Loucy (cell line): ENCODE results near the gene WNT5A.

ENCODE experiments used
- H2AFZ ChIP-seq: fragments of 200-600 bp; sonication (generic); 2 replicates; pipeline ENCODE4 v1.6.0; 2016; ENCODE audit warnings: antibody characterized with exemption, mild to moderate bottlenecking, low read length, moderate library complexity
- H3F3A ChIP-seq: fragments of 200-600 bp; 2 replicates; pipeline ENCODE4 v1.6.0; 2016; ENCODE audit warnings: antibody characterized with exemption, low read depth, mild to moderate bottlenecking
- H3K27me3 ChIP-seq: fragments of 200-600 bp; sonication (generic); 2 replicates; pipeline ENCODE4 v1.6.1; 2014; ENCODE audit warnings: low read length, mild to moderate bottlenecking; ENCODE audit not compliant: insufficient read depth, poor library complexity, severe bottlenecking
- H3K36me3 ChIP-seq: fragments of 200-600 bp; sonication (generic); 2 replicates; pipeline ENCODE4 v1.6.1; 2016; ENCODE audit warnings: low read length; ENCODE audit not compliant: insufficient read depth
- H3K4me1 ChIP-seq: fragments of 200-600 bp; sonication (generic); 2 replicates; pipeline ENCODE4 v1.5.1; 2014; ENCODE audit warnings: low read length, mild to moderate bottlenecking; ENCODE audit not compliant: insufficient read depth, poor library complexity, severe bottlenecking
- H3K4me2 ChIP-seq: fragments of 200-600 bp; sonication (generic); 2 replicates; pipeline ENCODE4 v1.6.0; 2014; ENCODE audit warnings: antibody characterized with exemption, low read length, low read depth, mild to moderate bottlenecking; ENCODE audit not compliant: poor library complexity, severe bottlenecking
- H3K4me3 ChIP-seq: fragments of 200-600 bp; sonication (generic); 2 replicates; pipeline ENCODE4 v1.5.1; 2014; ENCODE audit warnings: low read length, mild to moderate bottlenecking, mixed read lengths; ENCODE audit not compliant: poor library complexity, severe bottlenecking
- H3K79me2 ChIP-seq: fragments of 200-600 bp; sonication (generic); 2 replicates; pipeline ENCODE4 v1.6.1; 2014; ENCODE audit warnings: low read length; ENCODE audit not compliant: insufficient read depth
- H3K9ac ChIP-seq: fragments of 200-600 bp; sonication (generic); 2 replicates; pipeline ENCODE4 v1.6.0; 2014; ENCODE audit warnings: mild to moderate bottlenecking, low read depth, low read length, moderate library complexity; ENCODE audit not compliant: poor library complexity, severe bottlenecking
- H3K9me2 ChIP-seq: fragments of 200-600 bp; sonication (generic); replicated peaks from 2 replicates; pipeline ENCODE4 v1.6.1; 2016; ENCODE audit warnings: low read depth, low read length, mixed read lengths
- H3K9me3 ChIP-seq: fragments of 200-600 bp; sonication (generic); 2 replicates; pipeline ENCODE4 v1.6.1; 2014; ENCODE audit warnings: mild to moderate bottlenecking, antibody characterized with exemption, low read length, low read depth; ENCODE audit not compliant: insufficient read depth
- H4K20me1 ChIP-seq: fragments of 200-600 bp; sonication (generic); 2 replicates; pipeline ENCODE4 v1.6.0; 2014; ENCODE audit warnings: antibody characterized with exemption, low read length, mild to moderate bottlenecking; ENCODE audit not compliant: insufficient read depth, poor library complexity, severe bottlenecking
- CTCF ChIP-seq: fragments of 200-600 bp; sonication (generic); conservative IDR thresholded peaks from 2 replicates; pipeline ENCODE4 v1.5.1; 2014; ENCODE audit warnings: mild to moderate bottlenecking, antibody characterized with exemption, low read length
- EZH2phosphoT487 ChIP-seq: fragments of 200-600 bp; IDR thresholded peaks from 2 replicates; pipeline ENCODE4 v1.6.1; 2018; ENCODE audit warnings: antibody characterized with exemption, mild to moderate bottlenecking, moderate library complexity, borderline replicate concordance

WNT5A gene

DNA sequence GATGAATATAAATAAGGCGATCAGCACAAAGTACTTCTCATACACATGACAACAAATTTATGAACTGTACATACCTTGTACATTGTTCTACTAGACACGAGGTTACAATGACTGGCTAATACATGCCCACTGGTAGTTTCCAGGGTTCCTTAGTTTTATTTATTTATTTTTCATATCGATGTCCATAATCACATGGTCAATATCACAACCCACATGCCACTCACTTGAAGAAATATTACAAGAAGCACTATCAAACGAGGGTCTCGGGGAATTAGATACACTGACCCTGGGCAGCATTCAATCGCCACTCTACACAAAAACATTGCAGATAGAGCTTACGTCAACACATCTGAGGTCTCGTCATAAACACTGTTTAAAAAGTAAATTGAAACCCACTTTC, 21.2 kb upstream of the WNT5A start:
- Histone ChIP-seq H4K20me1 (no peaks in the 10 kb centered on the region), H3K9me2 (no peaks in the 10 kb centered on the region), H3K27me3 (no peaks in the 10 kb centered on the region), H3K4me1 (peaks cover 3% of the 10 kb centered on the region), H2AFZ (no peak overlapping the region), H3F3A (no peaks in the 10 kb centered on the region), H3K36me3 (no peaks in the 10 kb centered on the region), H3K79me2 (no peaks in the 10 kb centered on the region), H3K9ac (no peak overlapping the region), H3K4me2 (no peak overlapping the region), H3K4me3 (no peak overlapping the region), H3K9me3 (no peaks in the 10 kb centered on the region)
- TF ChIP-seq CTCF, result no peak

DNA sequence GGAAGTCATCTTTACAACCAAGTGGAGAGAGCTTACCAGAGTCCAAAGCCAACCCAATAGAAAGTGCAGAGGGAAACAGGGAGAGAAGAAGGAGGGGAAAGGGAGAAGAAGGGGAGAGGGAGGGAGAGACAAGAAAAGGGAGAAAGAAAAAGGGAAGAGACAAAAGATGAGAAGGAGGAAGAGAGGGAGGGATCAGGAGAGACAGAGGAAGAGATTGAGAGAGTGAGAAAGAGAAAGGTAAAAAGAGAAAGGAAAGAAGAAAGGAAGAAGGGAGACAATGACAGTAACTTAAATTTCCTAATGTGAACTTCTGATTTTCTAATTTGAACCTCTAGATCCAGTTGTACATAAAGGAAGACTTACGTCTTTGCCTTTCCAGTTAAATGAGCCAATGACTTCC, 20.7 kb upstream of the WNT5A start:
- H3K4me1 ChIP-seq, result peaks cover 3% of the 10 kb centered on the region
- no peak overlapping the region for H3K9ac ChIP-seq
- H3K9me2 ChIP-seq, result no peaks in the 10 kb centered on the region
- H3K36me3 ChIP-seq, result no peaks in the 10 kb centered on the region
- H3K79me2 ChIP-seq, result no peaks in the 10 kb centered on the region
- H3K9me3 ChIP-seq, result no peaks in the 10 kb centered on the region
- TF ChIP-seq CTCF, result no peak
- no peak for TF ChIP-seq EZH2phosphoT487
- H3K4me2 ChIP-seq, result no peak overlapping the region
- H2AFZ ChIP-seq, result no peak overlapping the region
- no peaks in the 10 kb centered on the region for H4K20me1 ChIP-seq
- H3K4me3 ChIP-seq, result no peak overlapping the region
- H3F3A ChIP-seq, result no peaks in the 10 kb centered on the region
- H3K27me3 ChIP-seq, result no peaks in the 10 kb centered on the region

DNA sequence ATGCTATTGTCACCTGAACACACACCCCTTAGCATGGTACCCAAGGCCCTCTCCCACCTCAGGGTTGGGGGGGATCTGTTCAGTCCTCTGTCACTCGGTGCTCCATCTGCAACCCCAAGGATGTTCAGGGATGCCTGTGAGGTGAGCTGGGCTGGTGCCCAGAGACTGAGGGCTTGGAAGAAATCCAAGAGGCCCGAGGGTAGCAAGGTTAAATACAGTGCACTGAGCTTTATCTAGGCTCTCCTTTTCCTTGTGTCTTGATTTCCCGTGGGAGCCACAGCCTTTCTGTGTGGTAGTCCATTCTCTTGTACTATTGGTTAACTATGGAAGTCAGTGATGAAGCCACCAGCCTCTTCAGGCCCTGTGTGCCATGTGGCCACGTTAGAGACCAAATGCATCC, 18.7 kb upstream of the WNT5A start:
- no peaks in the 10 kb centered on the region for H3F3A ChIP-seq
- H3K9me2 ChIP-seq, result no peaks in the 10 kb centered on the region
- TF ChIP-seq CTCF (no peak), EZH2phosphoT487 (no peak)
- no peaks in the 10 kb centered on the region for H4K20me1 ChIP-seq
- H3K79me2 ChIP-seq, result no peaks in the 10 kb centered on the region
- H3K4me2 ChIP-seq, result no peak overlapping the region
- no peak overlapping the region for H3K4me3 ChIP-seq
- peaks cover 3% of the 10 kb centered on the region for H3K4me1 ChIP-seq
- H2AFZ ChIP-seq, result no peak overlapping the region
- H3K9me3 ChIP-seq, result no peaks in the 10 kb centered on the region
- H3K9ac ChIP-seq, result no peak overlapping the region
- no peaks in the 10 kb centered on the region for H3K27me3 ChIP-seq
- no peaks in the 10 kb centered on the region for H3K36me3 ChIP-seq
